GM12873 (cell line): ENCODE measurements around the gene PTPRC.

ENCODE experiments used
- TF ChIP-seq, protein P1 (sequence below): IDR thresholded peaks from 2 replicates; pipeline ENCODE4 v1.5.1; 2012; ENCODE audit warnings: low read depth, mild to moderate bottlenecking, moderate library complexity, low read length, control low read depth; ENCODE audit not compliant: insufficient read depth; ENCODE audit errors: missing control alignments

Gene PTPRC

DNA sequence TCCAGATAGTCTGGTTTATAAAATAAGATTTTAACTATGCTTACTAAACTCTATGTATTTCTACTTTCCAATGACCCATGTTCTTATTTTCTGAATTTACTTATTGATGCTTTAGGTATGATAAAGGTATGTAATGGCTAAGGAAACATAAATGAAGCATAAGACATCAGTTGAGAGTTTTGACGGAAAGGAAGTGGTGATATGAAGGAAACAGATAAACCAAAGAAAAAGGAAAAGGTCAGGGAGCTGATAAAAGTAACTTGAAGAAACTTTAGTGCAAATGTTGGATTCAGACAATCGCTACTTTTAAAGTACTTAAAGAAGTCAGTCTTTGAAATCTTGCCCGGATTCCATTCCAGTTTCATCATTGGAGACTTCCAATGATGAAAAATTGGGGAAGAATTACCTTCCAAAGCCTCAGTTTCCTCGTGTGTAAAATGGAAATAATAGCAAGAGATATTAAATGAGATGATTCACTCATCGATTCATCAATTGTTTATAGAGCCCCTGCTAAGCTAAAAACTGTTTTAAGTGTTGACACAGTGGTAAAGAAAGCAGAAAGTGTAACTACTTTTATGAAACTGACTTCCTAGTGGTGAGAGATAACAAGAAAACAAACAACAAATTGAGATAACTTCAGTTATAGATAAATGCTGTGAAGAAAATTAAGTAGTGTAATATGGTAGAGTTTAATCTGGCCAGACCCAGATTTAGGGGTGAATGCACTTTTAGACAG lies 10.6 kb downstream of the PTPRC start:
- TF ChIP-seq, protein P1, sequence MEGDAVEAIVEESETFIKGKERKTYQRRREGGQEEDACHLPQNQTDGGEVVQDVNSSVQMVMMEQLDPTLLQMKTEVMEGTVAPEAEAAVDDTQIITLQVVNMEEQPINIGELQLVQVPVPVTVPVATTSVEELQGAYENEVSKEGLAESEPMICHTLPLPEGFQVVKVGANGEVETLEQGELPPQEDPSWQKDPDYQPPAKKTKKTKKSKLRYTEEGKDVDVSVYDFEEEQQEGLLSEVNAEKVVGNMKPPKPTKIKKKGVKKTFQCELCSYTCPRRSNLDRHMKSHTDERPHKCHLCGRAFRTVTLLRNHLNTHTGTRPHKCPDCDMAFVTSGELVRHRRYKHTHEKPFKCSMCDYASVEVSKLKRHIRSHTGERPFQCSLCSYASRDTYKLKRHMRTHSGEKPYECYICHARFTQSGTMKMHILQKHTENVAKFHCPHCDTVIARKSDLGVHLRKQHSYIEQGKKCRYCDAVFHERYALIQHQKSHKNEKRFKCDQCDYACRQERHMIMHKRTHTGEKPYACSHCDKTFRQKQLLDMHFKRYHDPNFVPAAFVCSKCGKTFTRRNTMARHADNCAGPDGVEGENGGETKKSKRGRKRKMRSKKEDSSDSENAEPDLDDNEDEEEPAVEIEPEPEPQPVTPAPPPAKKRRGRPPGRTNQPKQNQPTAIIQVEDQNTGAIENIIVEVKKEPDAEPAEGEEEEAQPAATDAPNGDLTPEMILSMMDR: no peak

GRCh38 chr1:198649968-198650338 lies 11.1 kb downstream of the PTPRC start:
- TF ChIP-seq, protein P1: no peak

DNA sequence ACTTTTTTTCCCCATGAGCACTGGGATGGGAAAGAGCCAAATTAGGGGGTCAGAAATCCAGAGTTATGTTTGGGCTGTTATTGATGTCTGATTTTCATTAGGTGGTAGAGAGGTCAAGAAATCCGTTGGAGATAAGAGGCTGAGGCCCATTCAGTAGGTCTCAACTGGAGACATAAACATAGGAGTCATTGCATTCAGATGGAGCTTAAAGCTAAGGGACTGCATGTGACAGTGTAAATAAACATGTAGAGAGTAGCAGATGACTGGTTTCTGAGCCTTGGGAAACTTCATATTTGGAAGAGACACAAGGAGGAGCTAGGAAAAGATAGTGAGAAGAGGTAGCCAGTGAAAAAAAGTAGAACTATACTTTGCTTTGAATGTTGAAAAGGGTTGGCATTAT lies 11.7 kb downstream of the PTPRC start:
- TF ChIP-seq, protein P1: no peak

DNA sequence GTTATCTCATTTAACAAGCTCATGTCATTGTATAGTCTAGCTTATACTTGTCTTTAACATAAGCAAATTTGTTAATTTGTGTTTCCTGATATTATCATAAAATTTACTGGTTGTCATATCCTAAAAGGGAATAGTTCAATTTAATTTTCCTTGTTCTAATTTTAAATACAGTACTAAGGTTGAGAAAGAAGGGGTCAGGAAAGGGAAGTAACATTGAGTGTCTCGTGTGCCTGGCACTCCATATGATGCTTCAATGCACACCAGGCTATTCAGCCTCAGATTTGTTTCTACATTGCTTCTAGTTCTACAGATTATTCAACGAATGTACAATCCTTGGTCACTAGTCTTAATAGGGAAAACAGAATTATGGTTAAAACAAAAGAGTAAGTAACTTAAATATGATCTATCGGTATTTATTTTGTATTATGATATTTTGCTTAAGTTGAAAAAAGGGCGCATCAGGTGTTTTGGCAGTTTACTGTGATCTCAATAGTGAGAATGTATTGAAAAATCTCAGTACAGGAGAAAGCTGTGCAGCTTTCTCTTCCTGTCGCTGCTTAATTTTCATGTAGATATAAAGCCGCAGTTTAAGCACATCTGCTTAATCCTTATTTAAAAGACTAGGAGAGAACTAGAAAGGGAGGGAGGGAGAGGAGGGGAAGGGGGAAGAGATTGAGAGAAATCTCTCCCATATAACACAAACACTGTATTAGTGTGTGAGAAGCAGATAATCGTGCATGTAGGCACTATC lies 13.0 kb downstream of the PTPRC start:
- TF ChIP-seq, protein P1: no peak

- TF ChIP-seq, protein P1: no peak
Measured at GRCh38 chr1:198653808-198654413, 15.1 kb downstream of the PTPRC start.

DNA sequence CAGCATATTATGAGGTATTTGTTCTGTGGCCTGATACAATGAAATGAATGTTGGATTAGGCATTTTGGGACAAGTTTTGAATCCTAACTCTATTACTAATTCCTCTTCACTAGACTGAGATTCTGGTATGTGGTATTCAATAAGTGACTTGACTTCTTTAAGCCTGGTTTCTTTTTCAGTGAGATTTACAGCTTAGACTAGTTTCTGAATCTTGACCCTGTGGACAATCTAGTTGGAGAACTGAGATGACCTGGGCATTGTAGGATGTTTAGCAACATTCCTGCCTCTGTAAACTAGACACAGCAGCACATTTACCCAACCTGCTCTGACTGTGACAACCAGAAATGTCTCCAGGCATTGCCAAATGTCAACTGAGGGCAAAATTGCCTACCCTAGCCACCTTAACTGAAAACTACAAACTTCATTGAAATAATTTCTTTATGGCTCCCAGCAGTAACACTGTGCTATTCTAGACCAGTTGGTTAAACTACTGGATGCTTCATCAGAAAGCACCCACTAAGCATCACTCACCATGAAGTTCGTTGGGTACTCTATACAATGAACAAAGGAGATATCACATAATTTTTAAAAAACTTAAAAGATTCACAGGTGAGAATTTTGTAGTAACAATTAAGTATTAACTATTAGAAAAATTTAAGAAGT lies 16.8 kb downstream of the PTPRC start:
- TF ChIP-seq, protein P1: no peak

- TF ChIP-seq, protein P1: no peak
Measured at GRCh38 chr1:198656500-198656932, 17.7 kb downstream of the PTPRC start.
